B cell (primary cell): Measurements from ENCODE around the gene SHQ1. TPM values are rescaled to one million over a fixed set of nuclear protein-coding genes. Genes with fewer than 3 reads are reported as not detected.

Experiments
- ATAC-seq: fragments of 200-7000 bp; cut with Tn5 transposase; one replicate; pipeline ENCODE4 v1.10.0; 2021; ENCODE audit warnings: low read depth, mild to moderate bottlenecking, moderate number of reproducible peaks, moderate library complexity
- CTCF ChIA-PET: fragments of 350-600 bp; sonication (Branson Sonifier 250); formaldehyde crosslinking; loops from one replicate; lab custom pipeline; 2021; ENCODE audit warnings: antibody characterized with exemption, inconsistent platforms; lab: Charles Lee
- POLR2A ChIA-PET: fragments of 350-600 bp; sonication (Branson Sonifier 250); formaldehyde crosslinking; loops from one replicate; lab custom pipeline; 2021; ENCODE audit warnings: antibody characterized with exemption; lab: Charles Lee
- DNase-seq: peaks from one replicate; pipeline ENCODE4 v3.0.0; 2013
- H2AFZ ChIP-seq: 2 replicates; pipeline ENCODE4 v1.6.1; 2012; ENCODE audit warnings: mild to moderate bottlenecking, low read depth, low read length; ENCODE audit not compliant: insufficient read depth, poor library complexity, severe bottlenecking
- H3K27ac ChIP-seq, 2 donors: 1 replicate in 1 of 2; 2 replicates in 1 of 2; pipeline ENCODE4 v1.5.1; 2012 to 2013; ENCODE audit warnings: low read length in 2 of 2, mild to moderate bottlenecking in 2 of 2, moderate library complexity in 1 of 2
- H3K27me3 ChIP-seq, 4 experiments: fragments of 200-600 bp in 1 of 4; sonication (generic) in 1 of 4; replicated peaks in 1 of 4; 1 replicate in 2 of 4; 2 replicates in 2 of 4; pipeline versions ENCODE4 v1.6.1 to v1.7.0; 2013 to 2016; ENCODE audit warnings: low read length in 3 of 4, mild to moderate bottlenecking in 2 of 4, mixed read lengths in 1 of 4, moderate library complexity in 1 of 4; ENCODE audit not compliant: insufficient read depth in 4 of 4, control insufficient read depth in 3 of 4; ENCODE audit errors: control extremely low read depth in 1 of 4
- H3K36me3 ChIP-seq, 2 experiments: replicated peaks in 1 of 2; 1 replicate in 1 of 2; 2 replicates in 1 of 2; pipeline versions ENCODE4 v1.6.1 to v1.7.1; 2013; ENCODE audit warnings: low read length in 1 of 2; ENCODE audit not compliant: insufficient read depth in 2 of 2, control insufficient read depth in 1 of 2; ENCODE audit errors: control extremely low read depth in 1 of 2, extremely low read depth in 1 of 2
- H3K4me1 ChIP-seq, 2 donors: fragments of 200-600 bp in 1 of 2; sonication (generic) in 1 of 2; 1 replicate in 1 of 2; 2 replicates in 1 of 2; pipeline versions ENCODE4 v1.5.1 to v1.6.1; 2013 to 2017; ENCODE audit warnings: low read length in 2 of 2; ENCODE audit not compliant: control insufficient read depth in 2 of 2, insufficient read depth in 2 of 2
- H3K4me2 ChIP-seq: replicated peaks from 2 replicates; pipeline ENCODE3; 2012; ENCODE audit warnings: mild to moderate bottlenecking, low read depth, low read length; ENCODE audit not compliant: poor library complexity, severe bottlenecking
- H3K4me3 ChIP-seq, 5 experiments: fragments of 200-600 bp in 1 of 5; sonication (generic) in 1 of 5; 1 replicate in 3 of 5; 2 replicates in 2 of 5; pipeline versions ENCODE4 v1.5.1 to v1.7.0; 2011 to 2016; ENCODE audit warnings: low read length in 4 of 5, mild to moderate bottlenecking in 4 of 5, low read depth in 2 of 5, control low read depth in 1 of 5, moderate library complexity in 1 of 5; ENCODE audit not compliant: insufficient read depth in 1 of 5; ENCODE audit errors: control extremely low read depth in 1 of 5, extremely low read depth in 1 of 5
- H3K79me2 ChIP-seq: fragments of 200-600 bp; sonication (generic); one replicate; pipeline ENCODE4 v1.6.0; 2016; ENCODE audit warnings: low read length; ENCODE audit not compliant: control insufficient read depth, insufficient read depth
- H3K9ac ChIP-seq: fragments of 200-600 bp; sonication (generic); 2 replicates; pipeline ENCODE4 v1.6.1; 2017; ENCODE audit warnings: mild to moderate bottlenecking, low read length, moderate library complexity
- H3K9me3 ChIP-seq, 3 donors: one replicate each; pipeline versions ENCODE4 v1.6.1 to v1.7.1; 2013; ENCODE audit warnings: low read length in 2 of 3; ENCODE audit not compliant: control insufficient read depth in 2 of 3, insufficient read depth in 1 of 3; ENCODE audit errors: control extremely low read depth in 1 of 3
- H4K20me1 ChIP-seq: 2 replicates; pipeline ENCODE4 v1.6.0; 2012; ENCODE audit warnings: mild to moderate bottlenecking, low read length; ENCODE audit not compliant: insufficient read depth, control insufficient read depth, poor library complexity, severe bottlenecking
- H3K27ac Mint-ChIP-seq: one replicate; pipeline ENCODE4 v1.8.0; 2021; ENCODE audit warnings: mixed read lengths
- H3K27me3 Mint-ChIP-seq: one replicate; pipeline ENCODE4 v1.8.0; 2021; ENCODE audit warnings: mixed read lengths
- H3K4me1 Mint-ChIP-seq: one replicate; pipeline ENCODE4 v1.8.0; 2021; ENCODE audit warnings: mixed read lengths
- H3K4me3 Mint-ChIP-seq: one replicate; pipeline ENCODE4 v1.8.0; 2021; ENCODE audit warnings: mixed read lengths
- H3K9me3 Mint-ChIP-seq: one replicate; pipeline ENCODE4 v1.8.0; 2022; ENCODE audit warnings: mixed read lengths; ENCODE audit not compliant: insufficient read depth
- CTCF ChIP-seq: fragments of 200-600 bp; IDR thresholded peaks from one replicate; pipeline ENCODE4 v1.8.0; 2022; ENCODE audit warnings: antibody characterized with exemption, mild to moderate bottlenecking
- EZH2 ChIP-seq: IDR thresholded peaks from 2 replicates; pipeline ENCODE4 v1.6.1; 2012; ENCODE audit warnings: borderline replicate concordance, low read depth, mild to moderate bottlenecking, moderate library complexity, low read length; ENCODE audit not compliant: insufficient read depth, poor library complexity, severe bottlenecking
- WGBS: methylation state at CpG from one replicate; pipeline ENCODE4 v1.1.5; 2013; ENCODE audit warnings: missing lambda C conversion rate; ENCODE audit not compliant: insufficient coverage; 5-methylcytosine and 5-hydroxymethylcytosine counted together
- intact Hi-C: fragments of 100-400 bp; cut with micrococcal nuclease; formaldehyde crosslinking; loops from one replicate; pipeline ENCODE4 v1.10.0; 2022
- polyA plus RNA-seq: library from polyadenylated mRNA; depleted of rRNA; stranded (reverse); fragments of >200 nt; gene quantifications from 2 replicates; pipeline ENCODE4 v1.2.3, GENCODE V29; 2012
- total RNA-seq, 2 donors: library from RNA; stranded (reverse); fragments of 120-200 nt in 1 of 2; gene quantifications; 1 replicate in 1 of 2; 2 replicates in 1 of 2; pipeline versions ENCODE4 v1.2.3 to v1.2.4, GENCODE V29; 2013 to 2022

SHQ1 gene
- total and polyA plus RNA-seq, 2 donors (not counting 1 experiment from before 2014, with no cell fraction given) = 3.6 to 32.0 TPM

DNA sequence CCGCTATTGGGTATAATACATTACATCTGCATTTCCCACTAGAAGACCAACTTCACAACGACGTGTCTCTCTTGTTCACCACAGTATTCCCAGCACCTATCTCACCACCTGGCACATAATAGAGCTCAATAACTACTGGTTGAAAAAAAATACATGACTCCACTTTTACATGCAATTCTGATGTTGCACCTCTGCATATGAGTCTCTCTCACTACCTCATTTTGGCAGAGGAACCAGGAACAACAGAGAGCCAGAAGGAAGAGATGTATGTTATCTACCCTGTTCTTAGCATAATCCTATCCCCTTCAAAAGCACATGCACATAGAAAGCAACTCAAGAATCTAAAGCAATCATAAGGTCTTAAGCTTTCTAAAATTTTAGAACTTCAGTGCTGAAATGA, 61.6 kb downstream of the SHQ1 start:
- Histone ChIP-seq H3K4me2 (no peak overlapping the region), H3K27ac (no peak overlapping the region), H4K20me1 (no peaks in the 10 kb centered on the region), H3K9me3 (peaks cover 0 to 5% (median 0%) of the 10 kb centered on the region in 3 donors), H2AFZ (no peak overlapping the region), H3K4me3 (no peak overlapping the region), H3K4me1 (peaks cover 0 to 8% of the 10 kb centered on the region in 2 donors), H3K9ac (no peak overlapping the region), H3K36me3 (peaks cover 2 to 5% of the 10 kb centered on the region in 2 experiments), H3K79me2 (no peaks in the 10 kb centered on the region), H3K27me3 (no peaks in the 10 kb centered on the region)
- ATAC-seq (no peak), DNase-seq (no peak)
- 100% methylated on average over 3 of the region's 3 CpGs for WGBS
- TF ChIP-seq EZH2 (no peak), CTCF (no peak)
- Mint-ChIP-seq H3K4me1 (peaks cover 8% of the 10 kb centered on the region), H3K27ac (no peak overlapping the region), H3K27me3 (no peaks in the 10 kb centered on the region), H3K4me3 (no peak overlapping the region), H3K9me3 (no peaks in the 10 kb centered on the region)
- CTCF ChIA-PET = no interaction called here
- intact Hi-C loops = no loop called here
- POLR2A ChIA-PET = no interaction called here

- H3K27me3 Mint-ChIP-seq = no peaks in the 10 kb centered on the region
- H4K20me1 ChIP-seq = no peaks in the 10 kb centered on the region
- no peak overlapping the region for H3K27ac ChIP-seq
- no CpG with 5 or more reads among the region's 1 CpG for WGBS
- no peak overlapping the region for H3K4me3 ChIP-seq
- H3K27me3 ChIP-seq = no peaks in the 10 kb centered on the region
- no peak overlapping the region for H3K4me2 ChIP-seq
- ChIA-PET CTCF (no interaction called here), POLR2A (no interaction called here)
- H3K36me3 ChIP-seq = peaks cover 0 to 12% of the 10 kb centered on the region in 2 experiments
- intact Hi-C loops = no loop called here
- no peak overlapping the region for H3K9ac ChIP-seq
- H2AFZ ChIP-seq = no peak overlapping the region
- H3K27ac Mint-ChIP-seq = no peak overlapping the region
- H3K9me3 ChIP-seq = peaks cover 0 to 5% (median 0%) of the 10 kb centered on the region in 3 donors
- no peak for DNase-seq
- H3K4me1 ChIP-seq = no peaks in the 10 kb centered on the region
- ATAC-seq = no peak
- H3K9me3 Mint-ChIP-seq = no peaks in the 10 kb centered on the region
- H3K4me1 Mint-ChIP-seq = no peaks in the 10 kb centered on the region
- H3K4me3 Mint-ChIP-seq = no peak overlapping the region
- no peaks in the 10 kb centered on the region for H3K79me2 ChIP-seq
- no peak for TF ChIP-seq CTCF
- no peak for TF ChIP-seq EZH2
Observed at GRCh38 chr3:72784226-72784625, 64.0 kb downstream of the SHQ1 start.
